Renal cortical epithelial cell (primary cell): ENCODE data around the gene BEST1. TPM values are rescaled to one million over a fixed set of nuclear protein-coding genes. Genes with fewer than 3 reads are reported as not detected.

Experiments
- DNase-seq: peaks from one replicate; pipeline ENCODE4 v3.0.0-alpha.2; 2011; ENCODE audit warnings: low read depth
- total RNA-seq: library from RNA; depleted of rRNA; stranded (reverse); fragments of >200 nt; gene quantifications from 2 replicates; pipeline ENCODE4 v1.2.3, GENCODE V29; 2014

BEST1 gene
- total RNA-seq, 1 donor from 2014 or later = 1.1 TPM

DNA sequence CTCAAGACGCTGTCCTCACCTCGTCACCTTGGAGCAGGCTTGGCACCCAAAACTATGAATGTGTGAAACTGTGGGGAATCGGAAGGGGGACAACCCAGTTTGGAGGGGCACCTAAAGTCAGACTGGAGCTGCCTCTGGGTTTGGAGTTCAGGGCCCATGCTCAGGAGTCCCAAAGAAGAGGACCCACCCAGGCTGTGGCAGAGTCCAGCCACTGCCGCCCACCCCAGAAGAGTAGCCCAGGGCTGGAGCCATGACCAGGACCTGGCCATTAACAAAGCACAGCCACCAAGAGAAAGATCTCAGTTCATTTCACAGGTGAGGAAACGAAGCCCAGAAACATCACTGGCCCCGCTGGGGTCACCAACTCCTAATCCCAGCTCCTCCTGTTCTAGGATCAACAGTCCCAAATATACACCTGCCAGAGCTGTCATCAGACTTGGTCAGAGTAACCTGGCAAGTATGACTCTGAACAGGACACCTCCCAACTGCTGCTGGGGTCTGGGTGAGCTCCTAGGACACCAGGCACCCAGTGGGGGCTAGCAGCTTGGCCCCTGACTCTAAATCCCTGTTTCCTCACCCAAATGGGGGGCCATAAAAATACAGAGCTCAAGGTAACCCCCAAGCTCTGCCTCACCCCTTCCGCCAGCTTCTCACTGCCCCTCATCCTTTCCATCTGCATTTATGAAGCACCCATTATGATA lies 35.5 kb upstream of the BEST1 start:
- no peak for DNase-seq

DNA sequence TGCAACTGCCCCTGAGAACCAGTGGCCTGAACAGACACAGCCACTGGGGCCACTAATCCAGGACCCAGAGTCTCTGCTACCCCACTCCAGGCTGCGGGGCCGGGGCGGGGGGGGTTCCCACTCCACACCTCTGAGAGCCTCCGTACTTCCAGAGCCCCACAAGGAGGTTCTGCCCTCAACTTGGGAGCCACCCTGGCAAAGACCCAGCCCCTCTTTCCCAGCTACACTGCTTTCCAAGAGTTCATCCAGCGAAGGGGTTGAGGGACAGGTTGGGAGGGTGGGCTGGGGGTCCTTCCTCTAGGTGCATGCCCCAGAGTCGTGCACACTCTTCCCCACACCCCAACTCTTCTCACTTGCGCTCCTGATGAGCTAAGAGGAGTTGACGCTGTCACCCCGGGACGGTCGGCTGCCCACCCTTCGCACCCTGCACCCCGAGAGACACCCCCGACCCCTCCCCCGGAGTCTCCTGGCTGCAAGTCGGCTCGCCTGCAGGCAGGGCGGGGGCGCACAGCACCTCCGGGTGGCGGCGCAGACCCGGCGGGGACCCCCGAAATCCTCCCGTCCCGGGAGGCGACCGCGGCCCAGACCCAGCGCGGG lies 33.3 kb upstream of the BEST1 start:
- DNase-seq = no peak

DNA sequence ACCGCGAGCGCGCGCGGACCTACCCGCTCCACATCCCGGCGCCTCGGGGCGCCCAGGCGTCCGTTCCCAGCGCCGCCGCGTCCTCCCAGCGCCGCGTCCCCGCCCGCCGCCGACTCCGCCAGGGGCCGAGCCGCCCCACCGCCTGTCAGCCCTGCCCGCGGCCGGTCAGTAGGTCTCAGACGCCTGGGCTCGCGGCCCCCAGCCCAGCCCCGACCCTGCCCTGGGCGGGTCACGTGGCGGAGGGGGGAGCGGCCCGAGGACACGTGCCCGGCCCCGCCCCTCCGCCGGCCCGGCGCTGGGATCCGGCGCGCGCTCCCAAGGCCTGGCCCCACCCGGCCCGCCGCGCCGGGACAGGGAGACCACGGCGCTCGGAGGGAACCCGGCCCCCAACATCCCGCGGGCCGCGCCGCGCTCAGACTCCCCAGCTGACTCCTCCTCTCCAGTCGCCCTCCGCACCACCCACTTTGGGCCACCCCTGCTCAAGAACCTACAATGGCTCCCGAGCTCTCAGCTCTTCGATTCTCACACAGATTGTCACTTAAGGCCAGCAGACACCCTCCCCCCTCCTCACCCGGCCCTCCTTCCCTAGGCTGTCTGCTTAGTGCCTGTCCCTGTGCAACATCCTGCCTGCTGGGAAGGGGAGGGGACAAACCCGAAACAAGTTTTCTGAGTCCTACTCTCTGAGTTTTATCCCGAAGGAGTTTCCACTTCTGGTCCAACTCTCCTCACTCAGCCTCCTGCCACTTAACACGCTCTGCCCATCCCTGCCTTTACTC lies 32.6 kb upstream of the BEST1 start, which contains the start of gene RAB3IL1:
Gene RAB3IL1, minus strand, starts transcription at position 233 of the 776 bp plus-strand sequence. Its CDS starts 199 bp downstream, at position 34.
- DNase-seq = no peak

DNA sequence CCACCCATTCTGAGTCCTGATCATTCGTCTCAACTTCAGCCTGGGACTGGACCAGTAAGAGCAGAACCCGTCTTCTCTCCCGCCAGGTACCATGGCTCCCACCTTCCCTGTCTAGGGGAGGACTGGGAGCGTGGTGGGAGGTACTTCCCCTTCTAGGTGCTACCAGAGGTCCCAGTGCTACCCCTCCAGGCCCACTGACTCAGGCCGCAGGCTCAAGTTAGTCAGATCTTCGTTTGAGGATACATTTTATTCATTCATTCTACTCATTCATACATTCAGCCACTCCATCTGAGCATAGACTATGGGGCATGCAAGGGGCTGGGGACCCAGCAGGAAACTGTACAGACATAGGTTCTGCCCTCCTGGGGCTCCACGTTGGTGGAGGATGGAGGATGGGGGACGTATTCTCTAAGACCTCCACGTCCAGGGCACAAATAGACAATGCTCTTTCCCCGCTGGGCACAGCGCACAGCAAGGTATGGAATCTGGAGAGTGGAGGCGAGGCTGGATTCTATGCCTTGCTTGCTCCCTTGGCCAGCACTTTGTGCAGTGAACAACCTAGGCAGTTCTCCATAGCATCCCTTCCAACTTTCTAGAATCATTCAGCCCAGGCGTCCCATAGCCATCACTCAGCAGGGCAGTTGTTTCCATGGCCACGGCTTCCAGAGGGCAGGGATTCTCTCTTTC lies 31.8 kb upstream of the BEST1 start:
- DNase-seq = no peak

DNA sequence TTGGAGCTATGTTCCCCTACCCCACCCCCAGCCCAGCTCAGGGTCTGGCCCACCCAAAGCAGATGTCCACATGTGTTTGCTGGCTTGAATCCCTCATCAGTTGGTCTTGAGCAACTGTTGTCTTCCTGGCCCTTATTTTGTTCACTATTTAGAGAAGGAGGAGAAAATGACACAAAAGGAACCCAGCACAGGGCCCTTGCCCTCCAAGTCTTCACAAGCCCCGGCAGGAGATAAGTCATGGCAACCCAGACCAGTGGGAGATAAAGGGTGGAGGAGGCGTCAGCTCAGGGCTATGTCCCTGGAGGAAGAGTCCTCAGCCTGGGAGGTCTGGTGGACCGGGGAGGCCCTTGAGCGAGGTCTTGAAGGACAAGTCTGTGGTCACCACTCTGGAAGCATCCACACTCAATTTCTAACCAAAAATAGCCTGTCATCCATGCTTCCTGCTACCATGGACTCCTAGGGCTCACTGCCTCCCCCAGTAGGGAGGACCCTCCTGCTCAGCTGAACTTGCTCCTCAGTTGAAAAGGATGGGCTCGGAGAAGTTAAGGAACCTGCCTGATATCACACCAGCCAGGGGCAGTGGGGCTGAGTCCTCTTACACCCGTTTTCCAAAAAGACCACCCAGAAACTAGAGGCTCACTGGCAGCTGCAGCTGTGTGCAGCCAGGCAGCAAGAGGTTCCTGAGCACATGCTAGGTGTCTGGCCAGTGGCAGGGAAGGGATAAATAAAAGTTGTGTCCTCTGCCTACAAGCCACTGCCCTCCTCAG lies 31.0 kb upstream of the BEST1 start:
- no peak for DNase-seq

DNA sequence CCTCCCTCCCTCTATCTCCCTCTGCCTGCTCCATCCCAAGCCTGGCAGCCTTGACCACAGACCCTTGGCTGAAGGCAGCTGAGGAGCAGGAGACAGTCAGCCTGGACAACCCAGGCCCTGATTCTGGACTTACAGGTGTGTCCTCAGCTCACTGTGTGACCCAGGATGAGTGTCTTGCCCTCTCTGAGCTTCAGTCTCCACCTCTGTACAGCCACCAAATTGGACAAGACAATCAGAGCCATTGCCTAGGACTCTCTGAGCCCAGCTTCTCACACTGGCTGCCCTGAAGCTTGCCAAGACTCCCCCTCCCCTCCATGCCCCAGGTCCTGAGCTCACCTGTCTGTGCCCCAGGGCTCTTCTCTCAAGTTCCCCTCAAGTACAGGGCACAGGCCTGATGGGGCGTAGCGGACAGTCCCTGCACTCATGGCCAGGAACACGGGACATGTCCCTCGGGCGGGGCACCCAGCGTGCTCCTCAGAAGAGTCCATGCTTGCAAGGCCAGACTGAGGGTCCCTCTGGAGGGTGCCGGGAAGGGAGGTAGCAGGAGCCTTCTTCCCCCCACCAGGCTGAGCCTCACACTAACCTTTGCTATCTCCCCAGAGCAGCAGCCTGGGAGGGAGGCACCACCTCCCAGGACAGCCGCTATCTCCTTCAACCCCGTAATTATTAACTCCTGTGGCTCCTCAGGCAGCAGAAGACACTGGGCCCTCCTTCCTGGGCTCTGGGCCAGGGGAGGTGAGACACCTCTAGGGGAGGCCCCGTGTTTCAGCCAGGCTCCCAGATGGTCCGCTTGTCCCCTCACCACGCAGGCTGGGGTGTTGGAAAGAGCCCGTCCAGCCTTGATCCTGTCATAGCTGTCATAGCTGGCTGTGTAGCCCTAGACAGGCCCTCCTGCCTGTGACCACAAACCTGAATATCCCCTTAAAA lies 30.2 kb upstream of the BEST1 start:
- DNase-seq = peak; percentile 40

DNA sequence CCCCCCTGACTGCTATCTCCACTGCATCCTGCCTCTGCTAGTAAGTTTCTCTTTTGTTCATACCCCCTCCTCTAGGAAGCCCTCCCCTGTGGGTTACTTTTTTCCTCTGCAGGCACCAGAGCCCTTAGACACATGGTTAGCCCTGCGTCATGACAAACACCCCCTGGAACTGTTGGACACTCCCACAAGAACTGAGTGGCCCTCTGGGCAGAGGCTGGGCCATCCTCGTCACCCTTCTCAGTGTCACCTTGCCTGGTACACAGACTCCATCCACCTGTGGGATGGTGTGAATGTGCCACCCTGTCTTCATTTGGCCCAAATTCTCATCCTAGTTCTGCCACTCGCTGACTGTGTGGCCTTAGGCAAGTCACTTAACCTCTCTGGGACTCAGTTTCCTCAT lies 28.7 kb upstream of the BEST1 start:
- no peak for DNase-seq

DNA sequence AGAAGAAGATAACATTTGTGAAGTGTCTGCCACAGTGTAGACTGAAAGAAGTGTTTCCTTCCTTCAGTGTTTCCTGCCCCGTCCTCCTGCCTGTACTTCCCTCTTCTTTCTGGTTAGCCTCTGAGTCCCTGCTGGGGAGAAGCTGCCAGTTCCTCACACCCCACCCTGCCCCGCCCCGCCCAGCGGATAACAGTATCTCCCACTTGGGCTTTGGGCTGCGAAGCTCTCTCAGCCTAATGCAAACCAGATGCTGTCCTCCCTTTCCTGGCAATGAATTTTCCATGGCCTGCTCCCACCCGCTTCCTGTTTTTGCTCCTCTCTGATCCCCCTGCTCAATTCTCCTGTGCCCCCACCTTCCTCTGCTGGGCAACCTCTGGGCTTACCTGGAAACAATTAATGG lies 27.6 kb upstream of the BEST1 start:
- no peak for DNase-seq

DNA sequence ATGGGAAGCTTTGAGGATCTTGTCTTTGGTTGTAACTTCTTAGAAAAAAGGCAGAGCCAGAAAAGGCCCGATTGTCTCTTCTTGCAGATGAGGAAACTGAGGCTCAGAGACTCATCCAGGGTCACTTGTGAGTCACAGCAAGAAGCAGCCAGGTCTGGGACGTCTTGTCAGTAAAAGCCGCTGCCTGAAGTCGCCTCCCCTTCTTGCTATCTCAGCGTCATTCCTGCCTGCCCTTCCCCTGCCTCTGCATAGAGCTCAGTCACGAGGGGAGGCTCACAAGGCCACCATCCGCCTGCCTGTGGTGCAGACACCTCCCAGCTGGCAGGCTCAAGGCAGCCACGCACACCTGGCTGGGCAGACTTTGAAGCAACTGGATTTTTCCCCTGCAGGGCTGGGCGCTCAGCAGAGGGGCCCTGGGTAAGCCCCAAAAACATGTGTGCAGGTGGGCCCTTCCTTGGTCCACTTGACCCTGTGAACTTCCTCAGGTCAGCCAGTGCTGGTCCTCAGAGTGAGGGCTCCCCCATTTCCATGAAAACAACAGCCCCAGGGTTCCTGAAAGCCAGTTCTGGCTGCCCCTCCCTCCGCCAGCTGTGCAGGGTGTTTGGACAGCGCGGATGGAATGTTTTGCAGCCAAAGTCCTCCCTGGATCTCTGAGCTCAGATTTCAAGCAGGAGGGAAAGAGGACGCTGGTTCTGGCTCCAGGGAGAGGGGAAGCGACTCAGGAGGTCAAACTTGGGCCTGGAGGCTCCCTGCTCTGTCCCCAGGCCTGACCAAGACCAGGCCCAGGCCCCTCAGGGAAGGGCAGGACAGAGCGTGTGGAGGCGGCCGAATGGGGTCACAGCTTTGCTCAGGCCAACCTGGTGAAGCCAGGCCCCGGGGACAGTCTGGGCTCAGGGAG lies 26.7 kb upstream of the BEST1 start:
- DNase-seq = no peak

DNA sequence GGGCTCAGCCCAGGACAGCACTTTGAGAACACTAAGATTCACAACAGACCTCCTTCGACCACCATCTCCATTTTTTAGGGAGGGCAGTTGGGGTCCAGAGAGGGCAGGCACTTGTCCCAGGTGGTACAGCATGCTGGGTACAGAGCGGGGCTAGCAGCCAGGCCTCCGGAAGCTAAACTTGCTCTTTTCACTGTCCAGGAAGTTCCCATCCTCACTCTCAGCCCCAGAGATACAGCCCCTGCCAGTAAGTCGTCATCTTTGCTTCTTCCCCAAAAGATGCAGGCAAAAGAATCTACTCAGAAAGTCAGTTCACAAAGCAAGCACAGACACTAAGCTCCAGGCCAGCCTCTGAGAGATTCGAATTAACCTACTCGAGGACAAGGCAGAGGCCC lies 26.1 kb upstream of the BEST1 start:
- no peak for DNase-seq

DNA sequence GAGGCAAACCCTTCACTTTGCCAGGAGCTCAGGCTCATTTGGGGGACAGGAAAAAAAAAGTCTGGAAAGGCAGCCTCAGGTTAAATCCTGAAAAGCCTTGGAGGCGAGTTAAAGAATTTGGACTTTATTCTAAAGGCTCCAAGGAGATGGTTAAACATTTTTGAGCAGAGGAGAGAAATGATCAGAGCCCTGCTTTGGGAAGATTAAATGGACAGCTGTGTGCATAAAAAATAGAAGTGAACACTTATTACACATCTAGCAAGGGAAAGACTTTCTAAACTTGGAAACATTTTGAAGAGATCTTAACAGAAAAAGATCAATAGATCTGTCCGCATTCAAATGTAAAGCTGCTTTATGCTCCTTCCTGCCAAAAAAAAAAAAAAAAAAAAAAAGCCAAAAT lies 24.4 kb upstream of the BEST1 start:
- no peak for DNase-seq

DNA sequence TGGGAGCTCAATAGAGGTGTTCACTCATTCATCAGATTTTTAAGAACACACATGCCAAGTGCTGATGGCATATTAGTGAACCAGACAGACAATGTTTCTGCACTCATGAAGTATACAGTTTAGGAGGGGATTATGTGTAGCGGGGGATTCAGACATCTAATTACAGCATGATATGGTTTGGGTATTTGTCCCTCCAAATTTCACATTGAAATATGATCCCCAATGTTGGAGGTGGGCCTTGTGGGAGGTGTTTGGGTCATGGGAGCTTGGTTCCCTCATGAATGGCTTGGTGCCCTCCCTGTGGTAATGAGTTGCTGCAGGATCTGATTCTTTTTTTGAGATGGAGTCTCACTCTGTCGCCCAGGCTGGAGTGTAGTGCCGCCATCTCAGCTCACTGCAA lies 23.9 kb upstream of the BEST1 start:
- no peak for DNase-seq

DNA sequence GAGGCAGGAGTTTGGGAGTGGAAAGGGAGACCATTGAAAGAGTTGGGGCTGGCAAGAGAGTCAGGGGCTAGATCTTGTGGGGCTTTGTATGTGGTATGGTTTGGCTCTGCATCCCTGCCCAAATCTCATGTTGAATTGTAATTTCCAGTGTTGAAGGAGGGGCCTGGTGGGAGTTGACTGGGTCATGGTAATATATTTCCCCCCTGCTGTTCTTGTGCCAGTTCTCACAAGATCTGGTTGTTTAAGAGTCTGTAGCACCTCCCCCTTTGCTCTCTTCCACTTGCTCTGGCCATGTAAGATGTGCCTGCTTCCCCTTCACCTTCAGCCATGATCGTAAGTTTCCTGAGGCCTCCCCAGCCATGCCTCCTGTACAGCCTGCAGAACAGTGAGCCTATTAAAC lies 22.6 kb upstream of the BEST1 start:
- DNase-seq = no peak

DNA sequence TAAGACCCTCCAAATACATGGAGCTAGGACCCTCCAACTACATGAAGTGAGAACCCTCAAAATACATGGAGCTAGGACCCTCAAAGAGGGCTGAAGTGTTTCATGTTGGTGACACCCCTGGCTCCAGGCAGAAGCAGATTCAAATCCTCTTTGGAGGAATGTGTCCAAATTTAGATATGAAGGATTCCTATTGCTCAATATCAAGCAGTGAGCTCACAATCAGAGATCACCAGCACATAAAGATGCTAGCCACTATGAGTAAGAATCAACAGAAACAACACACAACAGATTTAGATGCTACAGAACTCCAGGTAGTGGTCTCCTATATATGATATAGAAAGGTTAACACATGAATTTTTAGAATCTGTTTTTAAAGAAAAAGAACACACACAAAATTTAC lies 21.5 kb upstream of the BEST1 start:
- no peak for DNase-seq

DNA sequence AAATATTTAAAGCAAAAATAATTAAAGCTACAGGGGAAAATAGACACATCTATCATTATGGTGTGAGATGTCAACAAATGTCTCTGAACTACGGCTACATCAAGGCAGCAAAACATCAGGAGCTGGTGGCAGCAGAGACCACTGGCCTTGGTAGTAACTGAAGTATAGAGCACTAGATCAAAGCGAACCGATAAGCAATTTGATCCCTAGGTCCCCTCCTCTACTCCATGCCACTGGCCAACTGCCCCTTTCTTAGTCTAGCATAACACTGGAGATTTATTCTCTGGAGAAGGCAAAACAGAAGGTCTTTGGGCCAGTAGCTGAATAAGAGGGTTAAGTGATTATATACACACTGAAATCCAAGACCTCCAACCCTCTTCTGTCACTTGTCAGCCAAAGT lies 19.2 kb upstream of the BEST1 start:
- DNase-seq = no peak

DNA sequence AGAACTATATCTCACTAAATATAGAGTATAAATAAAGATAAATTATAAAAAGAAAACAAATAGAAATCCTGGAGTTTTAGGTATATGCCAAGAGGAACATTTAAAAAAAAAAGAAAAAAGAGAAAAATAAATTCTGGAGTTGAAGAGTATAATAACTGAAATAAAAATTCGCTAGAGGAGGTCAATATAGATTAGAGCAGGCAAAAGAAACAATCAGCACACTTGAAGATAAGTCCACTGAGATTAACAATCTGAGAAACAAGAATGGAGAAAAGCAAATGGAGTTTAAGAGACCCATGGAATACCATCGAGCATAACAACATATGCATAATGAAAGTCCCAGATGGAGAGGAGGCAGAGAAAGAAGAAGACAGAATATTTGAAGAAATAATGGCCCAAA lies 14.3 kb upstream of the BEST1 start:
- DNase-seq = no peak

DNA sequence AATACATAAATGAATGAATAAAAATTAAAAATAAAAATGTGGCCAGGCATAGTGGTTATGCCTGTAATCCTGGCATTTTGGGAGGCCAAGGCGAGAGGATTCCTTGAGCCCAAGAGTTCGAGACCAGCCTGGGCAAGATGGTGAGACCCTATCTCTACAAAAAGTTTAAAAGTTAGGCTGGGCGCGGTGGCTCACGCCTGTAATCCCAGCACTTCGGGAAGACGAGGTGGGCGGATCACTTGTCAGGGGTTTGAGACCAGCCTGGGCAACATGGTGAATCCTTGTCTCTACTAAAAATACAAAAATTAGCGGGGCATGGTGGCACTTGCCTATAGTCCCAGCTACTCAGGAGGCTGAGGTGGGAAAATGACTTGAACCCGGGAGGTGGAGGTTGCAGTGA lies 9.7 kb upstream of the BEST1 start:
- DNase-seq = no peak

DNA sequence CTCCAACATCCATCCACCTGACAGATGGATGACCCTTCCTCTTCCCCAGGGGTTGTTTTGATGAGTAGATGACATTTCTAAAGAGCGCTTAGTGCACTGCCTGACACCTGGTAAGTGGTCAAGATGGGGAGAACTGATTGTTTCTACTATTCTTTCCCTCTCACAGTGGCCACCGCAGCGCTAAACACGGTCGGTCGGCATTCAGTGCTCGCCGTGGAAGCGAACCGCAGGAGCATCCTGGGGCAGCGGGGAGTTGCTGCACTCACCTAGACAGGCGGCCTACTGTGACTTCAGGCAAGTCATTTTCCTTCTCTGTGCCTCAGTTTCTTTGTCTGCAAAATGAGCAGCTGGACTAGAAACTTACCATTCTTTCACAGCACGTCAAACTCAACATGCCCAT lies 5.0 kb upstream of the BEST1 start:
- no peak for DNase-seq

DNA sequence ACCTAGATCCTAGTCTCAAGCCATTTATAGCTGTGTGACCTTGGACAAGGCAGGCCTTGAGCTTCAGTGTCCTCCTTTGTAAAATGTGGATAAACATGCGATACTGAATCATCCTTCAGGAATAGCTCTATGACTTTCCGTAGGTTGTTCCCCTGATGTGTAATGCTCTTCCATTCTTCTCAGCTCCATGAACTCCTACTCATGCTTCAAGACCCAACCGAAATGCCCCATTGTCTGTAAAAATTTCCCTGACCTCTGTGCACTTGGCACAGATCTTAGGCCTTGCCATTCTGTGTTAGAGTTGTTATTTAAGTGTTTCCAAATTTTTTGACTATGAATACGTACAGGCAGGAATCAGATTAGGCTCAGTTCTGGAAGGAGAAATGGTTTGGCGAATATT lies 3.3 kb upstream of the BEST1 start:
- DNase-seq = no peak
